ENCODE measurements around the gene LMNB1. TPM values are rescaled to one million over a fixed set of nuclear protein-coding genes. Genes with fewer than 3 reads are reported as not detected.
A peak's percentile ranks its signal among the peaks of the same experiment; 100 is the strongest.
"Not testable (repeated sequence)": the region's sequence is repeated elsewhere in the genome, so short reads cannot be mapped to it uniquely, and the experiment has no call there.

Gene LMNB1
- total and polyA plus RNA-seq, 4 donors = 1.1 to 8.9 (median 4.1) TPM

DNA sequence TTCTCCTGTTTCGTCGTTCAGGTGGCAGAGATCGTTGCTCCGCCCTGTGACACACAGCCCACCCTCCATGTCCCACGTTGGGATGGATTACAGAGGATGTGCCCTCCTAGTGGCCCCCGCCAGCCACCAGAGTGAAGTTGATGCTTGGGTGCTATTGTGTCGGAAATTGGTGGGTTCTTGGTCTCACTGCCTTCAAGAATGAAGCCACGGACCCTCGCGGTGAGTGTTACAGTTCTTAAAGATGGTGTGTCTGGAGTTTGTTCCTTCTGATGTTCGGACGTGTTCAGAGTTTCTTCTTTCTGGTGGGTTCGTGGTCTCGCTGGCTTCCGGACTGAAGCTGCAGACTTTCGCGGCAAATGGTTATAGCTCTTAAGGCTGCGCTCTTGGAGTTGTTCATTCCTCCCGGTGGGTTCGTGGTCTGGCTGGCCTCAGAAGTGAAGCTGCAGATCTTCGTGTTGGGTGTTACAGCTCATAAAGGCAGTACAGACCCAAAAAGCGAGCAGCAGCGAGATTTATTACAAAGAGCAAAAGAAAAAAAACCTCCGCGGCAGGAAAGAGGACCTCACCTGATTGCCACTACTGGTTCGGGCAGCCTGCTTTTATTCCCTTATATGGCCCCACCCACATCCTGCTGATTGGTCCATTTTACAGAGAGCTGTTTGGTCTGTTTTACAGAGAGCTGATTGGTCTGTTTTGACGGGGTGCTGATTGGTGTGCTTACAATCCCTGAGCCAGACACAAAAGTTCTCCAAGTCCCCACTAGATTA lies 76.8 kb downstream of the LMNB1 start:
- H3K4me1 ChIP-seq (ENCODE audit: control insufficient read depth in 1 of 2, insufficient read depth in 2 of 2, low read length in 2 of 2); H3K4me3 ChIP-seq (ENCODE audit: low read length in 2 of 2); H3K36me3 ChIP-seq (ENCODE audit: control insufficient read depth in 1 of 2, insufficient read depth in 2 of 2, low read length in 1 of 2); H3K27ac ChIP-seq (ENCODE audit: low read depth in 1 of 2, low read length in 2 of 2); H3K27me3 ChIP-seq (ENCODE audit: control insufficient read depth in 1 of 2, insufficient read depth in 2 of 2, low read length in 1 of 2); ATAC-seq (ENCODE audit: low FRiP score); H3K9me3 ChIP-seq (ENCODE audit: control insufficient read depth, low read length); intact Hi-C loops (cut with DNase I); DNase-seq: not testable (repeated sequence)
- WGBS, 2 donors = 95% methylated on average over 27 of the region's 27 CpGs

DNA sequence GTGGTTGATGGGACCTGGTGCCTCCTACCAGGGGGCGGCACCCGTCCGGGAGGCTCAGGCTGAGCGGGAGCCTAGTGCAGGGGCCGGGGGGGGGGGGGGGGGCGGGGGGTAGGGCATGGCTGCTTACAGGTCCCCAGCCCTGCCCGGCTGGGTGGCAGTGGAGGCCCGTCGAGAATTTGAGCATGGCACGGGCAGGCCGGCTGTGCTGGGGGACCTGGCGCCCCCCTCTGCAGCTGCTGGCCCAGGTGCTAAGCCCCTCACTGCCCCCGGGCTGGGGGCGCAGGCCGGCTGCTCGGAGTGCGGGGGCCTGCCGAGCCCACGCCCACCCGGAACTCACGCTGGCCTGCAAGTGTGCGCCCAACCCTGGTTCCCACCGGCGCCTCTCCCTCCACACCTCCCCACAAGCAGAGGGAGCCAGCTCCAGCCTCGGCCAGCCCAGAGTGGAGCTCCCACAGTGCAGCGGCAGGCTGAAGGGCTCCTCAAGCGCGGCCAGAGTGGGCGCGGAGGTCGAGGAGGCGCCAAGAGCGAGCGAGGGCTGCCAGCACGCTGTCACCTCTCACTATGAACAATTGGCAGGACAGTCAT lies 77.7 kb downstream of the LMNB1 start:
- Histone ChIP-seq H3K4me3 (ENCODE audit: low read length in 2 of 2) (no peak overlapping the region), H3K27me3 (ENCODE audit: control insufficient read depth in 1 of 2, insufficient read depth in 2 of 2, low read length in 1 of 2) (no peaks in the 10 kb centered on the region), H3K36me3 (ENCODE audit: control insufficient read depth in 1 of 2, insufficient read depth in 2 of 2, low read length in 1 of 2) (no peaks in the 10 kb centered on the region), H3K27ac (ENCODE audit: low read depth in 1 of 2, low read length in 2 of 2) (no peak overlapping the region), H3K9me3 (ENCODE audit: control insufficient read depth, low read length) (no peaks in the 10 kb centered on the region), H3K4me1 (ENCODE audit: control insufficient read depth in 1 of 2, insufficient read depth in 2 of 2, low read length in 2 of 2) (no peaks in the 10 kb centered on the region)
- no peak for ATAC-seq (ENCODE audit: low FRiP score)
- DNase-seq = no peak
- intact Hi-C loops (cut with DNase I) = no loop called here
- WGBS, 2 donors = 93 to 94% methylated on average over 28 to 35 of the region's 35 CpGs

DNA sequence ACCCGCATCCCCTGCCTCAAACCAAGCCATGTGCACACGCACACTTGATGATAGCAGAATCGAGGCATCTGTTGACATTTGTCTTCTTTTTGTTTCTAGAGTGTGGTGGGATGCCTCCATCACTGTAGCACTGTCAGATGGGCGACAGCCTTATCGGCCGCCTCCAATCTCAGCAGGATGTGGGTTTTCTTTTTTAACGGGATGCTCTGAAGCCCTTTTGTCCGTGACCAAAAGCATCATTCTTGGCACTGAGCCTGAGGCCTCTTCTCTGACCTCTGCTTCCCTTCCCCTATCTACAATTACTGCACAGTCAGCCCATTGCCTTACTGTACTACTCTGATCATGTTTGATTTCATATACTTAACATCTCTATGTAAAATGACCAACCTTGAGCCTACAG lies 78.3 kb downstream of the LMNB1 start:
- ATAC-seq (ENCODE audit: low FRiP score) (no peak), DNase-seq (no peak)
- no peaks in the 10 kb centered on the region for H3K4me1 ChIP-seq (ENCODE audit: control insufficient read depth in 1 of 2, insufficient read depth in 2 of 2, low read length in 2 of 2)
- H3K9me3 ChIP-seq (ENCODE audit: control insufficient read depth, low read length) = no peaks in the 10 kb centered on the region
- no peak overlapping the region for H3K4me3 ChIP-seq (ENCODE audit: low read length in 2 of 2)
- no peaks in the 10 kb centered on the region for H3K27me3 ChIP-seq (ENCODE audit: control insufficient read depth in 1 of 2, insufficient read depth in 2 of 2, low read length in 1 of 2)
- WGBS, 2 donors = 72 to 84% methylated on average over 8 of the region's 8 CpGs
- H3K36me3 ChIP-seq (ENCODE audit: control insufficient read depth in 1 of 2, insufficient read depth in 2 of 2, low read length in 1 of 2) = no peaks in the 10 kb centered on the region
- intact Hi-C loops (cut with DNase I) = no loop called here
- H3K27ac ChIP-seq (ENCODE audit: low read depth in 1 of 2, low read length in 2 of 2) = no peak overlapping the region

DNA sequence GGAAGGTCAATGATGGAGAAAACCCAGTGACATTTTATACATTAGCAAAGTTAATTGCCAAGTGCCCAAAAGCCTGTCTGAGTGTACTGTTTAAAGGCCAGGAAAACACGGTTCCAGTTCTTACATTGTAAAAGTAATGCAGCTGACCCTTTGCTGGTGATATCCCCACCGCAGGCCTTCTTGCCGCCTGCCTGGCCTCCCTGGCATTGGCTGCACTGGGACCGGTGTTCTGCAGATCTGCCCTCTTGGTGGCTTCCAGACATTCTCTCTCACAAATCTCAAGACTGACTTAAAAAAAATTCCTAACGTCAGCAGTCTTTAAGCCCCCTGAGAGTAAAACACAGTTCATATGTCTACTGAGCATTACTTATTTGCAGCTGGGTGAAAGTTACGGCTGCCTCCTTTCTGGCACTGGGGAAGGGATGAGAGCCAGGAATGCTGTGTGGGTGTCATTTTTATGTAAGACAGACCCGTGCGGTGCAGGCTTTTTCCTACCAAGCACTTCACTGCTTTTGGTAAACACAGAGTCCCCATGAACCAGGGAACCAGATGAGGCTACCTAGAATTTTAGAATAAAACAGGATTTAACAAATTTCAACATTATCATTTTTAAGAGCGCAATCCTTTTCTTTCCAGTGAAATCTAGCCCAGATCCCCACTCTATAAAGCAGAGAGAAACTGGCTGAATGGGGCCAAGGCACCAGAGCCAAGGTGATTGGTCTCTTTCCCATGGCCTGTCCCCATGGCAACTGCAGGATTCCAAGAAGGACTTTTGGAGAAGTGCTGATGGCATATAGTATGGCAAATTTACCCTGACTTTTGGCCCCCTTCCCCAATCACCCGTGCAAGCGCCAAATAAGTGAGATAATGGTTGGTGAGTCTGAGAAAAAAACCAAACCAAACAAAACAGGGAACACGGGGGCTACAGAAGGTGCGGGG lies 80.8 kb downstream of the LMNB1 start:
- Histone ChIP-seq H3K27me3 (ENCODE audit: control insufficient read depth in 1 of 2, insufficient read depth in 2 of 2, low read length in 1 of 2) (no peaks in the 10 kb centered on the region), H3K4me1 (ENCODE audit: control insufficient read depth in 1 of 2, insufficient read depth in 2 of 2, low read length in 2 of 2) (no peaks in the 10 kb centered on the region), H3K27ac (ENCODE audit: low read depth in 1 of 2, low read length in 2 of 2) (no peak overlapping the region), H3K4me3 (ENCODE audit: low read length in 2 of 2) (no peak overlapping the region), H3K36me3 (ENCODE audit: control insufficient read depth in 1 of 2, insufficient read depth in 2 of 2, low read length in 1 of 2) (no peaks in the 10 kb centered on the region), H3K9me3 (ENCODE audit: control insufficient read depth, low read length) (no peaks in the 10 kb centered on the region)
- 27 to 36% methylated on average over 13 of the region's 13 CpGs for WGBS, 2 donors
- ATAC-seq (ENCODE audit: low FRiP score) = no peak
- intact Hi-C loops (cut with DNase I) = no loop called here
- DNase-seq = no peak

DNA sequence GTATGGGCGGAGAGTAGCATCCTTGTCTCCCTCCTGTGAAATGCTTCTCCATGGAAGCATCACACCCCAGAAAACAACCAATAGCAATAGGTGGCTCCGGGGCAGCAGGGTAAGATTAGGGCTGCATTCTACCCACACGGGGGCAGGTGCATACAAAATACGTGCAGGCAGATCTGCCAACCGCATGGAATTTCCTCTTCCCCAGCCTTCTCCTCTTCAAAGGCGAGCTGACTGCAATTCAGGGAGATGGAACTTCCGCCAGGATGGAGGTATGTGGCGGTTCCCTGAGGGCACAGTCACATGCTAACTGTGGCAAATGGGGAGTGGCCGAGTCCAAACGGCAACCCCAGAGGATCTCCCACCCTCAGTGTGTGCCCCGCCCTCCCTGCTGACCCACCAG lies 81.5 kb downstream of the LMNB1 start:
- Histone ChIP-seq H3K36me3 (ENCODE audit: control insufficient read depth in 1 of 2, insufficient read depth in 2 of 2, low read length in 1 of 2) (no peaks in the 10 kb centered on the region), H3K27me3 (ENCODE audit: control insufficient read depth in 1 of 2, insufficient read depth in 2 of 2, low read length in 1 of 2) (no peaks in the 10 kb centered on the region), H3K9me3 (ENCODE audit: control insufficient read depth, low read length) (no peaks in the 10 kb centered on the region), H3K4me3 (ENCODE audit: low read length in 2 of 2) (no peak overlapping the region), H3K27ac (ENCODE audit: low read depth in 1 of 2, low read length in 2 of 2) (no peak overlapping the region), H3K4me1 (ENCODE audit: control insufficient read depth in 1 of 2, insufficient read depth in 2 of 2, low read length in 2 of 2) (no peaks in the 10 kb centered on the region)
- intact Hi-C loops (cut with DNase I) = no loop called here
- ATAC-seq (ENCODE audit: low FRiP score) = no peak
- WGBS, 2 donors = 90 to 93% methylated on average over 11 of the region's 11 CpGs
- no peak for DNase-seq

DNA sequence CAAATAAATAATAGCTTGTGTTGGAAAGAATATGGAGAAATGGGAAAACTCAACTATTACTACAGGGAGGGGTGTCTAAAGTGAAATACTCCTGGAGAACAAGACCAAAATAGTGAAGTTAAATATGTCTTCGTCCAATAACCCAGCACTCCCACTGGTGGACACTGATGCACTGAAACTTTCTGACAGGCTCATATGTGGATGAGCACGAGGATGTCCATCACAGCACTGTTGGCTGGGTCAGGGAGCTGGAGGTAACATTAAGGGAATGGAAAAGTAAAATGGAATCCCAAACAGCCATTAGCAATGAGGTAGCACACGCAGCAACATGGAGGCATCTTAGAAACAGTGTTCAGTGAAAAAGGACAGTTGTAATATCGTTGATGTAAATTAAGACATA lies 86.5 kb downstream of the LMNB1 start:
- no peaks in the 10 kb centered on the region for H3K36me3 ChIP-seq (ENCODE audit: control insufficient read depth in 1 of 2, insufficient read depth in 2 of 2, low read length in 1 of 2)
- H3K4me3 ChIP-seq (ENCODE audit: low read length in 2 of 2) = no peak overlapping the region
- ATAC-seq (ENCODE audit: low FRiP score) (no peak), DNase-seq (no peak)
- WGBS, 2 donors = 97 to 98% methylated on average over 4 of the region's 4 CpGs
- no peaks in the 10 kb centered on the region for H3K9me3 ChIP-seq (ENCODE audit: control insufficient read depth, low read length)
- H3K27ac ChIP-seq (ENCODE audit: low read depth in 1 of 2, low read length in 2 of 2) = no peak overlapping the region
- H3K27me3 ChIP-seq (ENCODE audit: control insufficient read depth in 1 of 2, insufficient read depth in 2 of 2, low read length in 1 of 2) = no peaks in the 10 kb centered on the region
- H3K4me1 ChIP-seq (ENCODE audit: control insufficient read depth in 1 of 2, insufficient read depth in 2 of 2, low read length in 2 of 2) = no peaks in the 10 kb centered on the region
- intact Hi-C loops (cut with DNase I) = no loop called here

DNA sequence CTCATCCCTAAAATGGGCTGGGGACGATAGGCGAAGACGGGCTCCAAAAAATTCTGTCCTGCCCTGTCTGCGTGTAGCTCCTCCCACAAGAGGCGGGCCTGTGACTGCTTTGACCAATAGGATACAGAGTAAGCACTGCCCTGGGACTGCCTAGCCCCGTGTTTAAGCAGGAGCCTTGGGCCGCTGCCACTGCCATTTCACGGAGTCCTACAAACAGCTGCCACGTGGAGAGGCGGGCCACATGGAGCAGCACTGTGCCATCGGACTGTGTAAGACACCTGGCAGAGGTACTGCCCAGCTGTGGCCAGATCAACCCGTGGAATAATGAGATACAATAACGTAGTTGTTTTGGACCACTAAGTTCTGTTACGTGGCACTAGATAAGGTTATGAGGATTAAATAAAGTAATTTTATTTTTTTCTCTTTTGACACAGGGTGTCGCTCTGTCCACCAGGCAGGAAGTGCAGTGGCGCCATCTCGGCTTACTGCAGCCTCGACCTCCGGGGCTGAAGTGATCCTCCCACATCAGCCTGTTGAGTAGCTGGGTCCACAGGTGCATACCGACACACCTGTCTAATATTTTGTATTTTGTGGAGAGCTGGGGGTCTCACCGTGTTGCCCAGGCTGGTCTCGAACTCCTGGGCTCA lies 87.2 kb downstream of the LMNB1 start:
- Histone ChIP-seq H3K9me3 (ENCODE audit: control insufficient read depth, low read length) (no peaks in the 10 kb centered on the region), H3K27ac (ENCODE audit: low read depth in 1 of 2, low read length in 2 of 2) (no peak overlapping the region), H3K36me3 (ENCODE audit: control insufficient read depth in 1 of 2, insufficient read depth in 2 of 2, low read length in 1 of 2) (no peaks in the 10 kb centered on the region), H3K4me1 (ENCODE audit: control insufficient read depth in 1 of 2, insufficient read depth in 2 of 2, low read length in 2 of 2) (no peaks in the 10 kb centered on the region), H3K4me3 (ENCODE audit: low read length in 2 of 2) (no peak overlapping the region), H3K27me3 (ENCODE audit: control insufficient read depth in 1 of 2, insufficient read depth in 2 of 2, low read length in 1 of 2) (no peaks in the 10 kb centered on the region)
- DNase-seq (no peak), ATAC-seq (ENCODE audit: low FRiP score) (no peak)
- WGBS, 2 donors = 93 to 94% methylated on average over 22 of the region's 22 CpGs
- intact Hi-C loops (cut with DNase I) = no loop called here

DNA sequence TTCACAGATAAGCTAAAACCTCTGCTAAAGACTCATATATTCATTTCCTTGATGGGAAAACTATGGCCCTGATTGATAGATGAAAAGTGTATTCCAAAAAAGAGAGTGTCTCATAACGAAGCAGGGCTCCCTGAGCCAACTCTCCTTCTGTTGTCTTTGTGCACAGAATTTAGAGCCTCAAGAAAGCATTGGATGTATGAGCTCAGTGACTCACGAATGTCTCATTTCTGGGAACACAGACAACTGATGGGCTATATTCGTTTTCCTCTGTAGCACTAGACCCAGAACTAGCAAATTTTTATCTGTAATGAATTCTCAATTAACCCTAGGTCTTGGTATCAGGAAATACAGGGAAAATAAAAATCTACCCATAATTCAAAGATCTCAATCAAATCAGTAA lies 88.4 kb downstream of the LMNB1 start:
- WGBS, 2 donors = 8 to 13% methylated on average over 3 of the region's 3 CpGs
- H3K4me1 ChIP-seq (ENCODE audit: control insufficient read depth in 1 of 2, insufficient read depth in 2 of 2, low read length in 2 of 2) = no peaks in the 10 kb centered on the region
- ATAC-seq (ENCODE audit: low FRiP score) = peak; percentile 33
- H3K36me3 ChIP-seq (ENCODE audit: control insufficient read depth in 1 of 2, insufficient read depth in 2 of 2, low read length in 1 of 2) = peaks cover 0 to under 1% of the 10 kb centered on the region in 2 donors
- intact Hi-C loops (cut with DNase I) = no loop called here
- no peak for DNase-seq
- H3K4me3 ChIP-seq (ENCODE audit: low read length in 2 of 2) = no peak overlapping the region
- H3K27me3 ChIP-seq (ENCODE audit: control insufficient read depth in 1 of 2, insufficient read depth in 2 of 2, low read length in 1 of 2) = no peaks in the 10 kb centered on the region
- H3K9me3 ChIP-seq (ENCODE audit: control insufficient read depth, low read length) = no peaks in the 10 kb centered on the region
- H3K27ac ChIP-seq (ENCODE audit: low read depth in 1 of 2, low read length in 2 of 2) = no peak overlapping the region
